ENCODE results near the gene ULBP2.
"Not testable (repeated sequence)": the region's sequence is repeated elsewhere in the genome, so short reads cannot be mapped to it uniquely, and the experiment has no call there.

ULBP2 gene

DNA sequence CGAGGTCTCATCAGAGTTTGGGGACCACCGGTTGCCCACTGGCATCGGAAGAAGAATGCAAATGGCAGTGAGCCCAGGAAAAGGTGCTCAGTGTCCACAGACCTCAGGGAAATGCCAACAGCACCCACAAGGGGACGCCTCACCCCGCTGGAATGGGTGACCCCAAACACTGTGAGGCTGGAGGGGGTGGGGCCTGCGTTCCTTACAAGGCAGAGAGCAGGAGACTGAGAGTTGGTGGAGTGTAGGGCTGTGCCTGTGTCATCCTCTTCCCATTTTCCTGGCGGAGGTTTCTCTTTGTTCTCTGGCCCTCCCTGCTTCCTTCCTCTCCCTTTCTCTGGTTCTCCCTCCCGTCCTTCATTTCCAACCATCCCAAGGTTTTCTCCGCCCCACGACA is 12.1 kb downstream of the ULBP2 start:
- DNase-seq = not testable (repeated sequence)

DNA sequence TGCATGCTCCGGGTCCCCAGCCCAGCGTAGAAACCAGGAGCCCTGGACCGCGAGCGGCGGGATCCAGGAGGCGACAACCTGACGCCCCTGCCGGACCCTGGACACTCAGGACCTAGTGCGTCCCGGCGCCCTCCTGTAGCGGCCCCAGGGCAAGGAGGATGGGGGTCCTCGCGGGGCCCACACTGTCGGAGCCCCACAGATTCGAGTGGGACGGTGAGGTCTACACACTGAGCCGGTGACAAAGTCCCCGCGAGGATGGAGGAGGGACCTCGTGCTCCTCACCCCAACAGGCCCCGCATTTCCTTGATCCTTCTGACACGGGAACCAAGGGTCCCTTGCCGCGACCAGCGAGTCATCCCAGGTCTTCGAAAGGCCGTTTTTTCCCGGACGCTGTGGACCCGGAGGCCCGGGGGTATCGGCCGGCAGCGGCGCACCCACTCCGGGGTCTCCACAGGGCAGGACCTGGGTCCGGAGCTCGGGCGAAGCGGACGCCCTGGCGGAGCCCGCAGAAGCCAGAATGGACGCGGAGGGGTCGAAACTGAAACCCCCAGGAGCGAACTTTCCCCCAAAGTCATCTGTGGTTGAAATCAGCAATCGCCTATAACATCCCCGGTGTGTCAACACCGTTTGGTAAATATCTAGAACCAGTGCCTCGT is 12.6 kb downstream of the ULBP2 start:
- not testable (repeated sequence) for DNase-seq

DNA sequence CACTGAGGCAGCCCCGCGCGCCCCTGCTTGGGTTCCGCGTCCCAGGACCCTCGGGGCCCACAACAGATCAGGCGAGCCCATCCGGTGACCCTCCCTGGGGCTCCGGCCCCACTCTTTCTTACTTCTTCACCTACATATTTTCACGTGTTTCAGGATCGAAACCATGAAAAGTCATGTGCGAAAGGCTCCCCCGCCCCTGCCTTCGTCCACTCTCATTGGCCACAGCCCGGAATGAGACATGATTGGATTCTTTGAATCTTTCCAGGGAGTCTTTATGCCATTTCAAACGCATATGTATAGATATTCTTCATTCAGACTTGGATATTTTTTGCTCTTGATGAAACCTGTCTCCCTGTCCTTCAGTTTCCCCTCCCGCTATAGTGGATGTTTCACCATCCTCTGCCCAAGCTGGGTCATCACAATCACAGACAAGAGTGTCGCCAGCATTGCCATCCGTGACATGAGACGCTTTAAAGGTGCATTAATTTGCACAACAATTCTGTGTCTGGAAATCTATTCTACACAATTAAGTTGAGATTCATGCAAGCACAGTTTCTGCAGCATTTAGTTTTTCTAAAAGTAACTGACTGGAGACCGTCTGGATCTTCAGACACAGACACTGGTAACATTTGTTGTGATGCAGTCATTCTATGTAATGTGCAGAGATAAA is 13.3 kb downstream of the ULBP2 start:
- DNase-seq = not testable (repeated sequence)

DNA sequence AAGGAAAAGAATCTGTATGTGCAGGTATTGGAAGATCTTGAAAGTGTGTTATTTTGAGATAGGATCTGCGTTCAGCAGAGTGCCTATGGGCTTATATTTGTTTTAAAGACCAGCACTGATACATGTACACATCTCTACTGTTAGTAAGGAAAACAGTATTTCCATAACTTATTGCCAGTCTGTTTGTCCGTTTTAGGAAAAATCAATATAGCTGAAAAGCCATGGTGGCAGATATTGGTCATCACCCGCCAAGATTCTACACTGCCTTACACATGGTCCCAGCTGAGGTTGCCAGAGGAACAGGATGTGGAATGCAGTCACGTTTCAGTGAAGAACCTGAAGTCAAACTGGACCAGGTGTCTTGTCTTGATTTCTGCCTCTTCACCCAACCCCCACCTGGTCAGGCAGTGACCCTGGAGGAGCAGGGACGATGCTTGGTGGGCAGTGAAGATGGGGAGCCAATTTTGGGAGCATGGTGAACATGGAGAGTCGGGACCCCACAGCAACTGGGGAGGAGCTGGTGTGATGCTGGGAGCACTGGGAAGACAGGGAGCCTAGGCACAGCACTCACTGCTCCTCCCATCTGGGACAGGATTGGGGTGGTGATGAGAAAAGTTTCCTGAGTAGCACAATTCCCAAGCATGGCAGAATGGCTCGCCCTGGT is 14.0 kb downstream of the ULBP2 start:
- DNase-seq = not testable (repeated sequence)

DNA sequence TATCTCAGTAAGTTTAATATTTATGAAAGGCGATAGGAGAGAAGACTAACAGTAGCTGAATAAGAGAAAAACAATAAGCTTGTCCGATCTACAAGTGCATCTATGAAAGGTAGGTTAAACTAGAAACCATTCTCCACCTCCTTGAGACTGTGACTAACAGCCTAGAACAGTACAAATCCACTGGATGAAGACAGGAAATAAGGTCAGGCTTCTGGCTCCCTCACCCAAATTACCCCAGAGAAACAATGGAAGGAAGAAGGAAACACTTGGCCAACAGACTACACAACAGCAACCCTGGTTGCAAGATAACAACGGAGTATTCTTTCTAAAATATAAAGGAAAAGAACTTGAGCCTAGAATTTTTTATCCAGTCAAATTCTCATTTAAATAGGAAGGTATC is 16.3 kb downstream of the ULBP2 start:
- DNase-seq = not testable (repeated sequence)

DNA sequence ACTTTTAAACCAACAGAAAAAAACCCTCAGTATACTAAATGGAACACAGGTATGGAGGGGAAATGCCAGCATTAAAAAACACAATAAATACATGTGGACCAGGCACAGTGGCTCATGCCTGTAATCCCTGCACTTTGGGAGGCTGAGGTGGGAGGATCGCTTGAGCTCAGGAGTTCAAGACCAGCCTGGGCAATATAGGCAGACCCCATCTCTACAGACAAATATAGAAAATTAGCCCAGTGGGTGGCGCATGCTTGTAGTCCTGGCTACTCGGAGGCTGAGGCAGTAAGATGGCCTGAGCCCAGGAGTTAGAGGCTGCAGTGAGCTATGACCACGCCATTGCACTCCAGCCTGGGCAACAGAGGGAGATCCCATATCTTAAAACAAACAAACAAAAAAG is 18.0 kb downstream of the ULBP2 start:
- DNase-seq = not testable (repeated sequence)

DNA sequence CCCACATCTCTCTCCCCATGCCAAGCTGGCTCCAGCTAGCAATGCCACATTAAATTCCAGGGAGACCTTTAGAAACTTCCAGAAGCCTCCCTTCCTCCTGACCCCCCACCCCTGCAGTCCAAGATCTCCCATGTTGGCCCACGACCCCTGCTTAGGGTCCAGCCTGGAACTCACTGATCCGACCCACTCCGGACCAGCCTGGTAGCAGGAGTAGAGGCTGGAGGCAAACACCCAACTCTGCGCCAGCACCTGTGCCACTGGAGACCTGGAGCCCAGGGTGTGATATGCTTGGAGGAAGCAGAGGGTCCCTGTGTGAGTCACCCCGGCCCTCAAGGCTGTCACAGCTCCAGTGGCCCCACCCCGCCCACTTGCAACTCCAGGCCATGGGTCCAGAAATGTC is 18.7 kb downstream of the ULBP2 start:
- no peak for DNase-seq

DNA sequence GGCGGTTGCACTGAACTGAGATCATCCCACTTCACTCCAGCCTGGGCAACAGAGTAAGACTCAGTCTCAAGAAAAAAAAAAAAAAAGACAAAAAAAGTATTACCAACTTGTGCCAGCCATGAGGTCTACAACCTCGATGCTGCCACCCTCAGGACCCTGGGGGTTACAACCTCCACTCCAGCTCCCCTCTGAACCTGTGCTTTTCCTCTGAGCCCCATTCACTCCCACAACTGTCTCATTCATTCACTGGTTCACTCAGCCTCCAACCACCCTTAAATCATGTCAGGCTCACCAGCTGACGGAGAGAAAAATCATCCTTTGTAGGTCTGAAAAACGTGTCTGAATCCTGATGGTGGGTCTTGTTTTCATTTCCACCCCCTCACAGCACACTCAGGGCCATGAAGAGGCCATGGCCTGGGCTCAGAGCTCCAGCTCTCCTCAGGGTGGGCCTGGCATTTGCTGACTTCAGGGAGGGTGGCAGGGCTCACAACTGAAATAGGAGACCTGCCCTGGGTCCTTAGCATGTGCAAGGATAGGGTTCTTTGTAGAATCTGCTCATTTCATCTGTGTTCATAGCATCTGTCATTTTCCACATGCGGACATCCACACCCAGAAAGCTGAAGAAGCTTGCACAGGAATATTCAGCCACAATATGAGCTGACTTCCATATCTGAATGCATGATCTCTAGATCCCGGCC is 20.1 kb downstream of the ULBP2 start:
- no peak for DNase-seq

DNA sequence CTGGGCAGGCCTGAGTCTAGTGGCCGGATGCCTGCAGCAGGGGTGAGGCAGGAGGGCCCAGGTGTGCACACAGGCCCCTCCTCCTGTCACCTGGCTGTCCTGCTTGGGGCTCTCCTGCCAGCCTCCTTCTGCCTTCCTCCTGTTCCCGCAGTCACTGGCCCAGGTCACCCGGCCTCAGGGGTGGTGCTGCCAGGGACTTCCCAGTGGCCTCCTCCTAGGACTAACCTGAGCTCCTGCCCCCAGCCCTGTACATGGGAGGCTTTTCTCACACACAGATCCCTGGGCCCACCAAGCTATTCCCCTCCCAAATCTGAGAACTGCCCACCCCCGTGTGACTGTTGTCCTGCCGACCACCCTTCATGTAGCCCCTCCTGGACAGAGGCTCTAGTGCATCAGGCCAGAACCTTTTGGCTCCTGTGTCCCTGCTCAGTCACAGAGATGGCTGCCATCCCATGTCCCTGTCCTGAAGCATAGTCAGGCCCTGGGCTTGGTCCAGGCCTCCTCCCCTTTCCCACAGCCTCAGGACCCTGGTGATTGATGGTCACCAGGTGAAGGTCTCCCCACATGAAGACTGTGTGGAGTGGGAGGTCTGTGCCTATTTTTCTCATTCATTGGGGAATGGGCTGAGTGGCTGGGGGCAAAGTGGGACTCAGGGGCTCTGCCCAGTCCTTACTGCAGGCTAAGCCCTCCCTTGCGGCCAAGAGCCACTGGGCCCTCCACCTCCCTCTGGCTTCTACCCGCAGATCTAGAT is 20.8 kb downstream of the ULBP2 start:
- no peak for DNase-seq

DNA sequence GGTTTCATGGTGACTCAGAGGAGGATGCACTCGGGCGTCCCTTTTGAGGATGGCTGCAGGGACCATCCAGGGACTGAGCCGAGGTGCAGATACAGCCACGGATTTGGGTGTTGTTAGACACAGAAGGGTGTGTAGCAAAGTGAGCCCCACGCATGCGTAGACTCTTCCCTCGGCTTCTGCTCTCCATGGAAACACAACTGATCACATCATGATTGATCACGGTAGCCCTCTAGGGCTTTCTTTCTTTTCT is 21.3 kb downstream of the ULBP2 start:
- peak; percentile 48 for DNase-seq

DNA sequence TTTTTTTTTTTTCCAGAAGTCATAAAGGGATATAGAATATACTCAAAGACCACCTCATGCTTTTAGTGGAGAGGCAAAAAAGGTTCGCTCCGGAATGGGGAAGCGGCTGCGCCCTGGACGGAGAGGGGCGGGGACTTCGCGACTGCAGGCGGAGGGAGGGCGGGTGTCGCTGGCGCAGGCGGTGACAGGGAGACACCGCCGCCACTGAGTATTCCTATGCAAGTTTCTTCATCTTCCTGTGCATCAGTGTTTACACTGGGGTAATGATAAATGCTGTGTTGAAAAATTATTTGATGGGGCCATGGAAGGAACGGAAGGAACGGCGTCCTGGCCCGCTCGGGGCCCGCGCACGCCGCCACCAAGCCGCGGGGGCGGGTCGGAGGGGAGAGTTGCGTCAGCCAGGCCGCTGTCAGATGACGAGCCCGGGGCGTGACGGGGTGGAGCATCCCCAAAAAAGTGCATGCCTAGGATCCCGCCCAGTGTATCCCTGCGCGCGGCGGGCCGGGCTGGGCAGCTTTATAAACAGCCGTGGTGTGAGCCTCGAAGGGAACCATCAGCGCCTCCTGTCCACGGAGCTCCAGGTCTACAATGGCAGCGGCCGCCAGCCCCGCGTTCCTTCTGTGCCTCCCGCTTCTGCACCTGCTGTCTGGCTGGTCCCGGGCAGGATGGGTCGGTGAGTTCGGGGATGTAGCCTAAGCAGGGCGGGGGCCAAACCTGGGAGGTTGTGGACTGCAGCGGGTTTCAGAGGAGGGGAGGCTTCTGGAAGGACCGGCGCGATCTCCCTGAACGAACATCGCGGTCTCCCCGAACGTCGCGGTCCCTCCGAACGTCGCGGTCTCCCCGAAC is 21.9 kb downstream of the ULBP2 start, which contains the start of gene ULBP1:
Gene ULBP1 (plus strand): TSS at position 482 of the 846 bp plus-strand sequence. CDS start 107 bp downstream, at position 589.
- DNase-seq = peak; percentile 84

DNA sequence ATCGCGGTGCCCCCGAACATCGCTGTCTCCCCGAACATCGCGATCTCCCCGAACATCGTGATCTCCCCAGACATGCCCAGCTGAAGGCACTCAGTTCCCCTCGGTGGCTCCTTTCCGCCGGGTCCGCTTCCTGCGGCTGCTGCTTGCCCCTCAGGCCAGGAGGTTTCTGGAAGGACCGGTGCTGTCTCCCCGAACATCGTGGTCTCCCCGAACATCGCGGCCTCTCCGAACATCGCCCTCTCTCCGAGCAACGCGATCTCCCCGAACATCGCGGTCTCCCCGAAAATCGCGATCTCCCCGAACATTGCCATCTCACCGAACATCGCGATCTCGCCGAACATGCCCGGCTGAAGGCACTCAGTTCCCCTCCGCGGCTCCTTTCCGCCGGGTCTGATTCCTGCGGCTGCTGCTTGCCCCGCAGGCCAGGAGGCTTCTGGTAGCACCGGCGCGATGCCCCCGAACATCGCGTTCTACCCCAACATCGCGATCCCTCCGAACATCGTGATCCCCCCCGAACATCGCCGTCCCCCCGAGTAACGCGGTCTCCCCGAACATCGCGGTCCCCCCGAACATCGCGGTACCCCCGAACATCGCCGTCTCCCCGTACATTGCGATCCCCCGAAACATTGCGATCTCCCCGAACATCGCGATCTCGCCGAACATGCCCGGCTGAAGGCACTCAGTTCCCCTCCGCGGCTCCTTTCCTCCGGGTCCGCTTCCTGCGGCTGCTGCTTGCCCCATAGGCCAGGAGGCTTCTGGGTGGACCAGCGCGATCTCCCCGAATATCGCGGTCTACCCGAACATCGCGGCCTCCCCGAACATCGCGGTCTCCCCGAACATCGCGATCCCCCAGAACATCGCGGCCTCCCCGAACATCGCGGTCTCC is 22.7 kb downstream of the ULBP2 start:
- no peak for DNase-seq

DNA sequence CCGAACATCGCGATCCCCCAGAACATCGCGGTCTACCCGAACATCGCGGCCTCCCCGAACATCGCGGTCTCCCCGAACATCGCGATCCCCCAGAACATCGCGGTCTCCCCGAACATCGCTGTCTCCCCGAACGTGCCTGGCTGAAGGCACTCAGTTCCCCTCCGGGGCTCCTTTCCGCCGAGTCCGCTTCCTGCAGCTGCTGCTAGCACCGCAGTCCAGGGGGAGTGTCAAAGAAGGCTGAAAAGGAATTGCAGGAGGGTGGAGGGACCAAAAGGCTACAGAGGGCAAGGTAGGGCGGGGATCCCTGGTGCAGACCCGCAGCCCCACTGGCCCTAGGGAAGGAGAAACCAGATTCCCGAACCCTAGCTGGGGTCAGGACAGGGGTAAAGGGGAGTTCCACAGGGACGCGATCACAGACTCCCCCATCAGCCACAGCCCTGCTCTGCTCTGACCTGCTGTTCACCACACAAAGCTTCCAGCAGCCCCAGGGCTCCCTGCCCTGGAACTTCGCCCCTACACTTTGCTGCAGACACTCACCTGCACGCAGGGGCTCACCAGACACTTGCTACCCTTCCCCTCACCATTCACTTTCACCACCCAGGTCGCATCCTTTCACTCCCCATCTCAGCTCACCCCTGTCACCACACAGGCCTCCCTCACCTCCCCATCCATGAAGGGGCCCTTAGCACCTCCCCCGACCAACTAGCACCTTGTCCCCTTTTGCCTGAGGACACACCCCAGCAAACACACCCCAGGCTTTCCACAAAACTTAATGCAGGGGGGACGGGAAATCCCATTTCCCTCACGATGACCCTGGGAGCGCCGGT is 23.6 kb downstream of the ULBP2 start:
- no peak for DNase-seq

DNA sequence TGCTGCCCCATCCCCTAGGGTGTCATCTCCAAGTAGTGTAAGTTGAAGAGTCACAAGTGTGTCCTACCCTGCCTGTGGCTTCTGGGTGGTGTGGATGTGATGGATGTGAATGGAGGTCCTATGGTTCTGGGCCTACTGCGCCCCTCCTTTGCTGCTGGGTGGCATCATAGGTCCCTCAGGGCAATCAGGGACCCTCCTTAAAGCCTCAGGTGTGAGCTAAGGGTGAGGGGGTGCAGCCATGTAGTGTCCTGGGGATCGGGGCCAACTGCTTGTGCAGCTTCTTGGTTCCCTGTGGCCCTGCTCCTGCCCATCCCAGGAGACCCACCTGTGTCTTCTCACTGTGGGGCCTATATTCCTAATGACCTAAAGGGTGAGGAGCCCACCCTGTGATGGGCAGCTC is 24.5 kb downstream of the ULBP2 start:
- not testable (repeated sequence) for DNase-seq

DNA sequence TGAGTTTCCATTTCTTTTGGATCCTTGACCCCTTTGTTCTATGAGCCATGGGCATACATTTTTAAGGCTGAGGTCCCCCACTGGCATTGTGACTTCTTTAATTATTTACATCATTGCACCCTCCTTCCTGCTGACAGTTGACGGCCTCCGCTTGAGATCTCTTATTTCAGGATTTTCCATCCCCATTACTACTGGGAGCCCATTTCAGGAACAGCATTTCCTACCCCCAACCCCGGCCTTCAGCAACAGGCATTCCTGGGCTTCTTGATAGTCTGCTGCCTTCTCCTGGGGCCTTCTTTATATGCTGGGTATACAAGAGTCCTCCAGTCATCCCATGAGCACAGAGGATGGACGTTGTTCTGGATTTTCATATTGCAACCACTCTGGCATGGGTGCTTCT is 25.8 kb downstream of the ULBP2 start:
- DNase-seq = no peak

DNA sequence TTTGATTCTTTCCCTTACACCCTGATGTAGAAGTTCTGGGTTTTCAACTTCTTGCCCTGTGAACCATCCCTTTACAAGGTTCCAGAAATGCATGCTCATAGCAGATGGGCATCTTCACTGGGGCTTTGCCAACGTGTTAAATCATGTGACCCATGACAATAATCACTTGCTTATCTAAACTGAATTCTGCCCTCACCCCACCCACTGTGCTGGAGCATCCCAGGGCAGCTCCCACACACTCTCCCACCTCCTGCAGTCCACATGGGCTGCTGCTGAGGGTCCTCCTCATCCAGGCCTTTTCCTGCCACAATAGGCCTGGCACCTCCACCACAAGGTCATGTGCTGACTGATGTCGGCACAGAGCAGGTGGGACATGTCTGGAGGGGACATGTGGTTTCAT is 26.2 kb downstream of the ULBP2 start:
- DNase-seq = not testable (repeated sequence)

DNA sequence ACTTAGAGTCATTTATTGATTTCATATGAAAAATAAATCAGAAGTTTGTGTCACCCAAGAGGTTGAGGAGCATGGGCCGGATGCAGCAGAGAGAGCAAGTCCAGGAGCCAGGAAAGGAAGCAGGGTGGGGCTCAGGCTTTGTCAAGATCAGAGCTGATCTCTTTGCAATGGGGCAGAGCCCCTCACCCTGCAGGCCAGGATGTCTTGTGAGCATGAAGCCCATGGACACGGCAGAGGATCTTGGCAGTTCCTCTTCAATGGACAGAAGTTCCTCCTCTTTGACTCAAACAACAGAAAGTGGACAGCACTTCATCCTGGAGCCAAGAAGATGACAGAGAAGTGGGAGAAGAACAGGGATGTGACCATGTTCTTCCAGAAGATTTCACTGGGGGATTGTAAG is 27.1 kb downstream of the ULBP2 start:
- DNase-seq = not testable (repeated sequence)

DNA sequence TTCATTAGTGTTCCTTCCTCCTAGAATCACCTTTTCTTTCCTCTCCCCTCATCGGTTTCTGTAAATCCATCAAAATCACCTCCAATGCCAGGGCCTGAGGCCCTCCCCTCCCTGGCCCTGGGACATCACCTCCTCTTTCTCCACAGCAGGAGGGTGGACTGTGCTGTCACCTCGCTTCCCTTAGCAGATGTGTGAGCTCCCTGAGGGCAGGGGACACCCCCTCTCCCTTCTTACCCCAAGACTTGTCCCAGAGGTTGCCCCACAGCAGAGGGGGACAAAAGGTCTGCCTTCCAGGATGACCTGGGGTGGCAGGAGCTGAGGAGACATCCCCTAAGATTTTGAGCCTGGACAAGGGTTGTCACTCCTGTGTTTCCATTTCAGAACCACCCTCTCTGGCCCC is 27.8 kb downstream of the ULBP2 start:
- no peak for DNase-seq

DNA sequence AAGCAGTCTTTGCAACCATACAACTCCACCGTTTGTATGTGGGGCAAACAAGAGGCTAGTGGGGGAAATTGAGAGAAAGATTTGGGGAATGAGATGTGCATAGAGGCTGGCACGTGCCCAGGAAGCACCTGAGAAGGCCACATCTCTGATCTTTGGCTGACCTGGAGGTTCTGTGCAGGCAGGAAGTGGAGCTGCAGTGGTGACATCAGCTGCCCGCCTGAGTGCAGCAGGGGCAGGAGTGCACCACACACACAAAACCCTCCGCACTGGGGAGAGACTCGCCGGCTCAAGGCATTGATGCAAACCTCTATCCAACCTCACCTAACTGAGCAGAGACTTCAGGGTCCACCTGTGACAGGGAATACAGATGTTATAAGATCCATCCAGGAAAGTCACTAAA is 32.6 kb downstream of the ULBP2 start:
- not testable (repeated sequence) for DNase-seq

DNA sequence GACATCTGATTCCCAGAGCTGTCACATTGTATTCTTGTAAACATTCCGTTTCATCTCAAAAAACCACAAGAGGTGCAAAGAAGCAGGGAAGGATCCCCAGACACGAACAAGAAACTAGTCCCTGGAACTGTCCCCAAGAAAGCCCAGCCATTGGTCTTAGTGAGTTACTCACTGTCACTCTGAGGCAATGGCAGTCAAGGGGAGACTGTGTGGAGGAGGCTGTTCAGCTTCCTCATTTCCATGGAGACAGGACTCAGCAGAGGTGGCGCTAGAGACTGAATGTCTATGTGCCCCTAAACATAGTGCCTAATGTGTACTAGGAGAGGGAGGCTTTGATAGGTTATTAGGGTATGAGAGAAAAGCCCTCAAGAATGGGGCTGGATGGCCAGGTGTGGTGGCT is 33.0 kb downstream of the ULBP2 start:
- no peak for DNase-seq
